Fibroblast of lung (primary cell): ENCODE results near the gene CD164L2. TPM values are rescaled to one million over a fixed set of nuclear protein-coding genes. Genes with fewer than 3 reads are reported as not detected.

ENCODE experiments used
- DNase-seq, 2 donors: peaks; one replicate each; pipeline versions ENCODE4 v3.0.0 to v3.0.0-alpha.2; 2010; ENCODE audit warnings: low read depth in 2 of 2
- H2AFZ ChIP-seq: 2 replicates; pipeline ENCODE4 v1.5.1; 2012; ENCODE audit warnings: low read length, control low read depth, inconsistent platforms
- H3K27ac ChIP-seq: 2 replicates; pipeline ENCODE4 v1.5.1; 2011; ENCODE audit warnings: low read length, control low read depth; ENCODE audit not compliant: insufficient read depth
- H3K27me3 ChIP-seq: 2 replicates; pipeline ENCODE4 v1.5.1; 2011; ENCODE audit warnings: mild to moderate bottlenecking, low read length; ENCODE audit not compliant: control insufficient read depth, insufficient read depth
- H3K36me3 ChIP-seq: 2 replicates; pipeline ENCODE4 v1.5.1; 2011; ENCODE audit warnings: low read length; ENCODE audit not compliant: control insufficient read depth, insufficient read depth
- H3K4me1 ChIP-seq: 2 replicates; pipeline ENCODE4 v1.5.1; 2011; ENCODE audit warnings: low read length; ENCODE audit not compliant: control insufficient read depth, insufficient read depth; ENCODE audit errors: extremely low read depth
- H3K4me2 ChIP-seq: 2 replicates; pipeline ENCODE4 v1.5.1; 2011; ENCODE audit warnings: low read length, control low read depth; ENCODE audit not compliant: insufficient read depth; ENCODE audit errors: extremely low read depth
- H3K4me3 ChIP-seq, 4 experiments: fragments of 200-600 bp in 1 of 4; sonication (generic) in 1 of 4; replicated peaks in 1 of 4; 2 replicates each; pipeline ENCODE4 v1.5.1; 2011 to 2016; ENCODE audit warnings: low read length in 4 of 4, low read depth in 3 of 4, mild to moderate bottlenecking in 3 of 4, control low read depth in 2 of 4, inconsistent platforms in 1 of 4, mixed read lengths in 1 of 4; ENCODE audit not compliant: insufficient read depth in 1 of 4; ENCODE audit errors: control extremely low read depth in 1 of 4
- H3K79me2 ChIP-seq: 2 replicates; pipeline ENCODE4 v1.5.1; 2012; ENCODE audit warnings: mild to moderate bottlenecking, low read length, inconsistent platforms; ENCODE audit not compliant: control insufficient read depth, insufficient read depth
- H3K9ac ChIP-seq: 2 replicates; pipeline ENCODE4 v1.5.1; 2011; ENCODE audit warnings: mild to moderate bottlenecking, low read length, control low read depth; ENCODE audit not compliant: insufficient read depth
- H3K9me3 ChIP-seq: 2 replicates; pipeline ENCODE4 v1.5.1; 2012; ENCODE audit warnings: low read depth, low read length; ENCODE audit not compliant: control insufficient read depth, insufficient read depth
- H4K20me1 ChIP-seq: 2 replicates; pipeline ENCODE4 v1.5.1; 2011; ENCODE audit warnings: low read length; ENCODE audit not compliant: control insufficient read depth, insufficient read depth; ENCODE audit errors: extremely low read depth
- EZH2 ChIP-seq: IDR thresholded peaks from 2 replicates; pipeline ENCODE4 v1.5.1; 2012; ENCODE audit warnings: low read length, control low read depth, mild to moderate bottlenecking; ENCODE audit errors: missing control alignments
- polyA plus RNA-seq, 2 donors: library from polyadenylated mRNA; depleted of rRNA in 1 of 2; stranded (reverse) in 1 of 2; unstranded in 1 of 2; fragments of >200 nt; gene quantifications; 2 replicates each; pipeline ENCODE4 v1.2.1, GENCODE V29; 2011 to 2012; ENCODE audit warnings: missing spikeins in 1 of 2
- total RNA-seq: library from RNA; depleted of rRNA; stranded (reverse); fragments of >200 nt; gene quantifications from 2 replicates; pipeline ENCODE4 v1.2.1, GENCODE V29; 2014
- TF ChIP-seq, protein P1 (sequence below), 2 donors: IDR thresholded peaks in 1 of 2; conservative IDR thresholded peaks in 1 of 2; 1 replicate in 1 of 2; 2 replicates in 1 of 2; pipeline ENCODE4 v1.5.1; 2011 to 2012; ENCODE audit warnings: low read length in 2 of 2, control low read depth in 1 of 2, inconsistent platforms in 1 of 2, low read depth in 1 of 2, mild to moderate bottlenecking in 1 of 2

CD164L2 gene
- total and polyA plus RNA-seq, 2 donors (not counting 1 experiment from before 2014, with no cell fraction given) = not detected

DNA sequence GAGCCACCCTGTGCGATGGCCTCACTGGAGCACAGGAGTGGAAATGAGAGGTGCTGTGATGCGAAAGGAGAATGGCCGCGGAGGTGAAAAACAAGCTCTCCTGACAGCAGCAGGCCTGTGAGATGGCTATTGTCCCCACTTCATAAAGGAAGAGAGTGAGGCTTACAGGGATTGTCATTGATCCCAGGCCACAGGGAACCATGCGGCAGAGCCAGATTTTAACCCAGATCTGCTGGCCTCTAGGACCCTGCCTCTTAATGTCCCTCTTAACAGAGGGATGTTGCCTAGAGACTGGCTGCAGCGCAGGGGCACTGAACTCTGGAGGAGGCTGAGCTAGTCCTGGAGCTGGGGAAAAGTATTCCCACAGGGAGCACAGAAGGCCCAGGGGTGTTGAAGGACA lies 44.4 kb downstream of the CD164L2 start:
- Histone ChIP-seq H3K27me3 (no peaks in the 10 kb centered on the region), H3K79me2 (no peaks in the 10 kb centered on the region), H3K36me3 (peaks cover 16% of the 10 kb centered on the region), H3K4me2 (no peak overlapping the region), H3K27ac (no peak overlapping the region), H3K9ac (no peak overlapping the region), H3K4me3 (no peak overlapping the region), H3K9me3 (no peaks in the 10 kb centered on the region), H3K4me1 (peaks cover 8% of the 10 kb centered on the region), H2AFZ (no peak overlapping the region), H4K20me1 (no peaks in the 10 kb centered on the region)
- TF ChIP-seq, protein P1, sequence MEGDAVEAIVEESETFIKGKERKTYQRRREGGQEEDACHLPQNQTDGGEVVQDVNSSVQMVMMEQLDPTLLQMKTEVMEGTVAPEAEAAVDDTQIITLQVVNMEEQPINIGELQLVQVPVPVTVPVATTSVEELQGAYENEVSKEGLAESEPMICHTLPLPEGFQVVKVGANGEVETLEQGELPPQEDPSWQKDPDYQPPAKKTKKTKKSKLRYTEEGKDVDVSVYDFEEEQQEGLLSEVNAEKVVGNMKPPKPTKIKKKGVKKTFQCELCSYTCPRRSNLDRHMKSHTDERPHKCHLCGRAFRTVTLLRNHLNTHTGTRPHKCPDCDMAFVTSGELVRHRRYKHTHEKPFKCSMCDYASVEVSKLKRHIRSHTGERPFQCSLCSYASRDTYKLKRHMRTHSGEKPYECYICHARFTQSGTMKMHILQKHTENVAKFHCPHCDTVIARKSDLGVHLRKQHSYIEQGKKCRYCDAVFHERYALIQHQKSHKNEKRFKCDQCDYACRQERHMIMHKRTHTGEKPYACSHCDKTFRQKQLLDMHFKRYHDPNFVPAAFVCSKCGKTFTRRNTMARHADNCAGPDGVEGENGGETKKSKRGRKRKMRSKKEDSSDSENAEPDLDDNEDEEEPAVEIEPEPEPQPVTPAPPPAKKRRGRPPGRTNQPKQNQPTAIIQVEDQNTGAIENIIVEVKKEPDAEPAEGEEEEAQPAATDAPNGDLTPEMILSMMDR (conservative IDR thresholded peaks at IDR 0.05 in 1 of 2, IDR thresholded peaks at IDR 0.05 in 1 of 2; ENCODE audit: low read depth in 1 of 2, low read length in 2 of 2) = no peak
- no peak for TF ChIP-seq EZH2
- DNase-seq = no peak

DNA sequence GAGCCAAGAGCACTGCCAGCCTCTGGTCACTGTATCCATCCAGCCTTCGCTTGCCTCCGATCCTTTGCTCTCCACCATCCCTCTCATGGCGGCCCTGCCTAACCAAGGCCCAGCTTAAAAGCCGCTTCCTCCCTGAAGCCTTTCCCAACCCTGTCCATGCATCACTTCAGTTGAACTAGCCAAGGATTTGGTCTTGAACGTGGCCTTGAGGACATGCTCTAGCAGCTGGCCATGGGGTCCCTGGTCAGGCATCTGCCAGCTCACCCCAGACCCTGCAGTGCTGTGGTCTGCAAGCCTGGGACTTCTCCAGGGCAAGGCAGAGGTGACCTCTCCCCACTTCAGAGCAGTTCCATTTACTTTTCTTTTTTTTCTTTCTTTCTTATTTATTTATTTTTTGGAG lies 46.4 kb downstream of the CD164L2 start:
- no peak overlapping the region for H3K4me2 ChIP-seq
- no peaks in the 10 kb centered on the region for H3K79me2 ChIP-seq
- no peak for TF ChIP-seq EZH2
- TF ChIP-seq, protein P1 (conservative IDR thresholded peaks at IDR 0.05 in 1 of 2, IDR thresholded peaks at IDR 0.05 in 1 of 2; ENCODE audit: low read depth in 1 of 2, low read length in 2 of 2) = no peak
- no peaks in the 10 kb centered on the region for H4K20me1 ChIP-seq
- H3K9me3 ChIP-seq = no peaks in the 10 kb centered on the region
- no peaks in the 10 kb centered on the region for H3K27me3 ChIP-seq
- no peak overlapping the region for H2AFZ ChIP-seq
- no peak overlapping the region for H3K4me3 ChIP-seq
- no peak for DNase-seq
- peaks cover 25% of the 10 kb centered on the region for H3K36me3 ChIP-seq
- H3K4me1 ChIP-seq = peaks cover 6% of the 10 kb centered on the region
- no peak overlapping the region for H3K27ac ChIP-seq
- no peak overlapping the region for H3K9ac ChIP-seq

DNA sequence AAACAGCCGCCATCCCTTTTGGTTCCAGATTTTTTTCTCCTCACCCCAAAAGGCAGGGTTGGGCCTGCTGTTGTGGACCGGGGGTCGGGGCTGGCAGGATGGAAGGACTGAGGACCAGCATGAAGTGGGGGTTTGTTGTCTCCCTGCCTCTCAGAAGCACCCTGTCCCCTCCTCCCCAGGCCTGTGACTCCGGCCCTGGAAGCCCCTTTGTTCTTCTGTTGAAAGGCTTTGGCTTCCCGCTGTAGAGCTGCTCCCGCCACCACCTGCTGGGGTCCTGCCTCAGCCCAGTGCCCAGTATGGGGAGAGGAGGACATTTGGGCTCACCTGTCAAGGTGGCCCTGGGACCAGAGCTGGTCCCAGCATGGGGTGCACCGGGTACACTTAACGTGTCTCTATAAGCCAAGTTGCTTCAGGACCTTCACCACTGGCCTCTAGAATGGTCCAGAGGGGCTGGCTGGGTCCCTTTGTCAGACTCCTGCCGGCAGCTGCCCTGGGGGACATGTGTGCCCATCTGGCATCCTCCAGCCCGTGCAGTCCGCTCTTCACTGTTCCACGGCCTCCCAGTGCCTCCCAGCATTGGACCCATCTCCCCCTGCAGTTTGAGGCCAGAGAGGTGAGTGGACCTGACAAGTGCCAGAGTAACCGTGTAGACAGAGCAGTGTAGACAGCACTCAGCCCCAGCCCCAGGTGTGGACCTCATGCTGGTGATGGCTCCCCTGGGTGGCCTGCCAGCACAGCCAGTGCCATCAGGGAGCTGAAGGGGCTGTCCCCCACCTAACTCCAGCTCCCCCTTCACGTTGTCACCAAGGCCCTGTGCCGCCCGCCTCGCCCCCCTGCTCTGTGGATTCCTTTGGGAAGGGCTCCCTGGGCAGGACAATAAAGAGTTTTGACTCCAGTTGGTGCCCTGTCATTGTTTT lies 47.4 kb downstream of the CD164L2 start:
- Histone ChIP-seq H3K9me3 (no peaks in the 10 kb centered on the region), H3K36me3 (peaks cover 25% of the 10 kb centered on the region), H4K20me1 (no peaks in the 10 kb centered on the region), H3K9ac (no peak overlapping the region), H3K27ac (no peak overlapping the region), H3K27me3 (no peaks in the 10 kb centered on the region), H3K79me2 (no peaks in the 10 kb centered on the region), H3K4me2 (no peak overlapping the region), H2AFZ (no peak overlapping the region), H3K4me3 (no peak overlapping the region), H3K4me1 (no peaks in the 10 kb centered on the region)
- no peak for DNase-seq
- TF ChIP-seq, protein P1 (conservative IDR thresholded peaks at IDR 0.05 in 1 of 2, IDR thresholded peaks at IDR 0.05 in 1 of 2; ENCODE audit: low read depth in 1 of 2, low read length in 2 of 2) = no peak
